GM04504 (cell line): ENCODE data around the gene GOLGA1.
"Not testable (repeated sequence)": the region's sequence is repeated elsewhere in the genome, so short reads cannot be mapped to it uniquely, and the experiment has no call there.

Experiments used
- DNase-seq: peaks from one replicate; pipeline ENCODE4 v3.0.0-alpha.2; 2012; ENCODE audit warnings: low read depth

Gene GOLGA1

GRCh38 chr9:124940521-124940893 lies 376 bp downstream of the GOLGA1 start:
- no peak for DNase-seq

- DNase-seq: no peak
These were observed 939 bp downstream of the GOLGA1 start for GRCh38 chr9:124939944-124940343.

- peak; percentile 44 for DNase-seq
These were observed 6.6 kb downstream of the GOLGA1 start for GRCh38 chr9:124934290-124934689.

- no peak for DNase-seq
These were observed 8.6 kb downstream of the GOLGA1 start for GRCh38 chr9:124932333-124932732.

GRCh38 chr9:124929464-124929863 lies 11.4 kb downstream of the GOLGA1 start:
- DNase-seq: no peak

- no peak for DNase-seq
These were observed 12.8 kb downstream of the GOLGA1 start for GRCh38 chr9:124928116-124928515.

GRCh38 chr9:124920394-124920793 lies 20.5 kb downstream of the GOLGA1 start:
- DNase-seq: not testable (repeated sequence)

DNA sequence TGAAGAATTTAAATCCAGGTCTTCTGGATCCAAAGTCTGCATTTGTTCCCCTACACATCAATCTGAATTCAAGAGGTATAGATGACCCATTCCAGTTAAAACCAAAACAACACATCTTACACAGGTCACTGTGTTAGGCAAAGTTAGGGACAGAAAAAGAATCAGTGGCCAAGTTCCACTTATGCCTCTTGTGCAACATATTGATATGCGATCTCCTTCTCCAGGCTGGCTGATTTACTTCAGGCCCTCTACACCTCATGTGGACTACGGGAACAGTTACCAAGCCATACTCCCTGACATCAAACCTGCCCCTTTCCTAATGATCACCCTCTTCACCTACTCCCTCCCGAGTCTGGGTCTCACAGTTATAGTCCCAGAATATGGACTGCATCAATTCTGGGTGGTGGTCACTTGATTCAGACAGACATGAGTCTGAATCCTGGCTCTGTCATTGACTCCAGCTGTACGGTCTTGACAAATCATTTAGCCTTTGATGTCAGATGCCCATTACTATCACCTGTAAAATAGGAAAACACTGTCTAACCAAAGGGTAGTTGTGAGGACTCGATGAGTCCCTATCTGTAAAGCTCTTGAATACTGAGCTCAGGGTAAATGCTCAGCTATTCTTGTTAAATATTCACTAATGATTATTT lies 26.0 kb downstream of the GOLGA1 start:
- DNase-seq: no peak

DNA sequence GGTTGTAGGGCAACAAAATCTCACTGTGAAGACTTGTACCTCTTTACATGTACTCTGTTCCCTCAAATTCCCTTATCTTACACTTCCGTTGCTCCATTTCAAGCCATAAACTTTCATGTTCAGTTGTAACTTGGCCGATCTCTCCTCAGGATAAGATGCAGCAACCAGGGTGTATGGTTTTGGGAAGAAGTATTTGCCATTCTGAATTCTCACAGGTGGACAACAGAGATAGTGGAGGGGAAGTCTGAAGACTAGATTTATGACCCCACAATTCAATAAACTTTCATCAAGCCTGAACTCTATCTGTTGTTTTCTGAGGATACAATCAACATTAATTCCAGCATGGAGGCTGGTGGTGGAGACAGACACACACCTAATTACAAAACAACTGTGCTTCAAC lies 27.5 kb downstream of the GOLGA1 start:
- DNase-seq: no peak

DNA sequence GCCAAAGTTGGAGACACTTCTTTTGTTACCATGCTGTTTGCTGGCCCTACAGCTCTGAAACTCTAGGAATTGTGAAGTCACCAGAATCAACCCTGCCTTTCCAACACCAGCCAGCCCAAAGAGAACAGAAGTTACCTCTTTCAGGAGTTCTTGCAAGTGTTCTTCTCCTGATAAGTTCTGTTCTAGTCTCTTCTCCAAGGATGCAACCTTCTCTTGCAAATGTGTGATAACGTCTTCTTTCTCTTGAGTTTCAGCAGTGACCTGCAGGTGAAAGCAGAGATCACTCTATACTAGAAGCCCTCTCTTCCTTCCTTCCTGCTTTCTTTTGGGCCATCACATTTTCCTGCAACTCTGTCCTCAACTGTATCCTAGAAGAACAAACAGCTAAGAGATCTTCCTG lies 29.1 kb downstream of the GOLGA1 start:
- DNase-seq: no peak

- no peak for DNase-seq
These were observed 32.8 kb downstream of the GOLGA1 start for GRCh38 chr9:124908098-124908497.

- DNase-seq: no peak
These were observed 33.9 kb downstream of the GOLGA1 start for GRCh38 chr9:124906966-124907365.

DNA sequence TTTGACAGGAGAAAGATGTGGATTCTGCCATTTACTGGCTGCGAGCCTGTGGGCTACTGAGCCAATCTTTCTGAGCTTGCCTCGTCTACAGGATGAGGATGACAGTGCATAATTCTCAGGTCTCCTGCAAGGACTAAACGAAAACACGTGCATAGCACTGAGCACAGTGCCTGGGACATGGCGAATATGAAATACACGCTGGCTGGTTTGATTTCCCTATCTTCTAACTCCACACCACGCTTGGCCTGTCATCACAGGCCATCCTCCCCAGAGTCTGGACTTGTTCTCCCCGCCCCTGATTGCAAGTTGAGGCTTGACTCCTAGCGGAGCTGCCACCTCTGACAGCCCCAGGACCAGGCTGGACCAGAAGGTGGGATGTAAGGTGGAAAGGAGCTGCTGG lies 41.0 kb downstream of the GOLGA1 start:
- DNase-seq: no peak

DNA sequence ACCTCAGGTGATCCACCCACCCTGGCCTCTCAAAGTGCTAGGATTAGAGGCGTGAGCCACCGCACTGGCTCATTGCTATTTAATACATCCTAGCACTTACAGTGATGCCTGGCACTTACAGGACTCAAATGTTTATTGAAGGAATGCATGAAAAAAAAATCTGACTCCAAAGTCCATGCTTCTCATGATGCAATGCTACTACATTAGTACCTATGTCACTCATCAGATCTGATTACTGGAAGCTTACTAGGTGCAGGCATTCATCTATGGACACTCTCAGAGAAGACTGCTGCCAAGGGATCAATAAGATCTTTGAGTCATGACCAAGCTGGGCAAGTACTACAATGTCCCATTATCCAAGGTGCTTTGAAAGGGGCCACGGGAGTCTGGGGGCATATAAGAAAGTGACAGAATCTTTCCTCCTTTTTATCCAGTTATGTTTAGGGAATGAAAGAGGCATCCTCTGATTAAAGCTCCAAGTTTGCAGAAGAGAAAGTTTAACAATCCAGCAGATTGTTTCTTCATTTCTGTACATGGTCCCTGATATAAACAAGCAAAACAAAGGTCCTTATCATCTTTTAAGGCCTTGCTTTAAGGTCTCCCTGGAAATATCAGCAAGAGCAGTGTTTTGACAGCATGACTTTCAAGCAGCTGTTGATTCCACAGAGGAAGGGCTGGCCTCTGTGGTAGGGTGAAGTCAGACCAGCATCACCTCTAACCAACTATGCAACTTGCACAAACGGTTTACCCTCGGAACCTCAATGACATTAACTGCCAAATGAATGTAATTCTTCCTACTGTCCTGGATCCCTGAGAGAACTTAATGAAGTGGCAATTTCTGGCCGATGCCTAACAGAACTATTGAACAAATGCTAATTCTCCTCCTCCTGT lies 43.1 kb downstream of the GOLGA1 start:
- DNase-seq: no peak

DNA sequence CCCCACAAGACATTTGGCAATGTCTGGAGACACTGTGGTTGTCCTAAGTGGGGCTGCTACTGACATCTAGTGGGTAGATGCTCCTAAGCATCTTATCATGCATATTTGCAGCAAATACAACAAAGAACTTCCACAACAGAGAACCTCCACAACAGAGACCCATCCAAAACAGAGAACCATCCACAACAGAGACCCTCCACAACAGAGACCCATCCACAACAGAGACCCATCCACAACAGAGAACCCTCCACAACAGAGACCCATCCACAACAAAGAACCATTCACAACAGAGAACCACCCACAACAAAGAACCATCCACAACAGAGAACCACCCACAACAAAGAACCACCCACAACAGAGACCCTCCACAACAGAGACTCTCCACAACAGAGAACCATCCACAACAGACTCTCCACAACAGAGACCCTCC lies 46.1 kb downstream of the GOLGA1 start:
- DNase-seq: peak; percentile 17

DNA sequence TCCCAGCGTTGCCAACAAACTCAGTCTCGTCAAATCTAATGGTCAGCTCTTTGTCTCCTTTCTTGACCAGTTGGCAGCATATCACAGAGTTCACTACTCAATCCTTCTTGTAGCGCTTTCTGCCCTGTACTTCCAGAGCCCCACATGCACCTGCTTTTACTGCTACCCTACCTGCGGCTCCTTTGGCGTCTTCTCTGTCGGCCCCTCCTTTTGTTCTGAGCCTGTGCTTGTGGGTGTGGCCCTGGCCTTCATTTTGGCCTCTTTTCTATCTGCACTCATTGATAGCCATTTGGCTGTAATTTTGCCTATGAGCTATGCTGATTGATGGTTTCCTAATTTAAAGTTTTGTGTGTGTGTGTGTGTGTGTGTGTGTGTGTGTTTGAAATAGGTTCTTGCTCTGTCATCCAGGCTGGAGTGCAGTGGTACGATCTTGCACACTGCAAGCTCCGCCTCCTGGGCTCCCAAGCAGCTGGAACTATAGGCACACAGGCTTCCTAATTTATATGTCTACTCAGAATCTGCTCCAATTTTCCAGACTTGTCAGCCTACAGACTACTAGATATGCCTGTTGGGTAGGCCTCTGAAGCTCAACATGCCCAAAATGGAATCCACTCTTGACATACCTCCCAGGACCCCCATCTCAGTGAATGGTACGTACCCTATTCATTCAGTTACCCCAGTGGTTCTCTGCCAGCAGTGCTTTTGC lies 46.7 kb downstream of the GOLGA1 start:
- DNase-seq: no peak

- DNase-seq: no peak
These were observed 50.7 kb downstream of the GOLGA1 start for GRCh38 chr9:124890179-124890578.

- DNase-seq: no peak
These were observed 51.9 kb downstream of the GOLGA1 start for GRCh38 chr9:124889006-124889405.

DNA sequence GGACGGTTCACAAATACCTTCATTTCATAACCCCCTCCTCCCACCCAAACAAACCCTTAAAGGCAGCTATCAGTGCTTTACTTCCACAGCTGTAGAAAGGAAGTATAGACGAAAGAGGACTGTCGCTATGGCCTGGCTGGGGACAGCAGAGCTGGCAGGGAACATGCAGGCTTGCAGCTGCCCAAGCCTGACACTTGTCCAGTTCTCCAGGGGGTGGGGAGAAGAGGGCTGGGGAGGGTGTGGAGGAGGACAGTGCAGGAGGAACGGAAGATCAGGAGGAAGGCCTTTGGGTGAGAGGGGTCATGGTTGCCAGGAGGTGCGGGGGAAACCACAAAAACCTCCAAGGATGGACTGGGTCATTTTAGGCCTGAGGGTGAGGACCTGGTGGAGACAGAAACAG lies 53.1 kb downstream of the GOLGA1 start:
- no peak for DNase-seq

GRCh38 chr9:124886866-124887492 lies 53.9 kb downstream of the GOLGA1 start:
- no peak for DNase-seq

DNA sequence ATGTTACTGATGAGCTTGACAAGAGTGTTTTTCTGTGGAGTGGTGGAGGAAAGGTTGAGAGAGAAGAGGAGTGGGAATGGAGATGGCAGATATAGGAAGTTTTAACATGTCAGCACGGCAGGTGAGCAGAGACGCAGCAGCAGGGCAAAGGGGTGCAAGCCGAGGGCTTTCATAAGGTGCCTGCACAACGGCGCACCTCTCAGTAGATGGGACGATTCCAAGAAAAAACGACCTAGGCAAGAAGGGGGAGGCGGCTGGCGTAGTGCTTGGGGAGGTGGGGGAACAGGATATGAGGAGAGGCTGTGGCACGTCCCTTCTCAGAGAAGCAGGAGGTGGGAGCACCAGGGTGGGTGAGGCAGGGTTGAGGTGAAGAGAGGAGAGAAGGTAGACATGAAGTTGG lies 54.4 kb downstream of the GOLGA1 start:
- no peak for DNase-seq

DNA sequence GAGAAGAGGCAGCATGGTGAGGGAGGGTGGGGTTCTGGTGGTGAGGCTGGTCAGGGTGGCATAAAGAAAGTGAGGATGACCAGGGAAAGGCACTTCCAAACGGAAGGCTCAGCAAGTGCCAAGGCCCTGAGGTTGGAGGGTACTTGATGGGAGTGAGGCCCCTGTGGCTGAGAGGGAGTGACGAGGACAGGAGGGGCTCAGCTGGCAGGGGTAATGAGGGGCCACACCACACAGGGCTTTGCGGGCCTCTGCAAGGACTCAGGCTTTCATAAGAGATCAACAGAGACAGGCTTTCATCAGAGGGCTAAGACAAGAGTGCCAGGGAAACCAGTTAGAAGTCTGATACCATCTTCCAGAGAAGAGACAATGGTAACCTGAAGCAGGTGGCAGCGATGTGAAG lies 55.3 kb downstream of the GOLGA1 start:
- no peak for DNase-seq
